GM19239 (cell line): Measurements from ENCODE around the gene CBFA2T2.
"Not testable (repeated sequence)": the region's sequence is repeated elsewhere in the genome, so short reads cannot be mapped to it uniquely, and the experiment has no call there.

Experiments used
- DNase-seq: peaks from one replicate; pipeline ENCODE4 v3.0.0; 2011; ENCODE audit warnings: low spot score; ENCODE audit not compliant: insufficient read length
- FAIRE-seq: peaks from 2 replicates; lab custom pipeline; 2011; peaks lifted over from hg19 to GRCh38; lab: Jason Lieb, UNC

CBFA2T2 gene

DNA sequence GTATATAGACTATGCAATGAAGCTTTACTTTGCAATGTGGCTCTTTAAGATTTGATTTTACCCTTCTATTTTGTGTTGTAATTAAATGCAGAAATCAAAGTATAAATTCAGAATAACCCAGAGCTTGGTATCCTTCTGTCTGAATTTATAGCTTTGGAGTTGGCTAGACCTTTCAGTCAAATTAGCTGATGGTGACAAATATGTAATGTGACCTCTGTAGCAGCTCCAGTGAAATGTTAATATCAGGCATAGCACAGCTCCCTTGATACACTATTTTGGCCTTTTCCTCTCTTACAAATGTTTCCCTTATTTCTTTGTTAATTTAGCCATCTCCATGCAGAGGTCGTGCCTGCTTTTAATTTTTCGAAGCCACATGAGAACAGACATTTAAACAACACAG is 11.1 kb downstream of the CBFA2T2 start:
- FAIRE-seq (no peak), DNase-seq (no peak)

DNA sequence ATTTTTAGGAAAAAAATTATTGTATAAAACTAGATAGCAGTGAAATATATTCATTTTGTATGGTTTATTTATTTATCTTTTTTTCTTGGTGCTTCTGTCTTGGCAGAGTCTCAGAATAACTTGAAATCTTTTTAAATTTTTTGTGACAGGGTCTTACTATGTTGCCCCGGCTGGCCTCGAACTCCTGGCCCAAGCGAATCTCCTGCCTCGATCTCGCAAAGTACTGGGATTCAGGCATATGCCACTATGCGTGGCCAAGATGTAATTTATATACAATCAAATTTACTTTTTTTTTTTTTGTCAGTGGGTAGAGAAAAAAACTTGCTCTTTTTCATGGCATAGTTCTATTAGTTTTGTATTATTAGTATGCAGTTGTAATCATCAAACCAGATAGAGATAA is 13.7 kb downstream of the CBFA2T2 start:
- FAIRE-seq (no peak), DNase-seq (no peak)

DNA sequence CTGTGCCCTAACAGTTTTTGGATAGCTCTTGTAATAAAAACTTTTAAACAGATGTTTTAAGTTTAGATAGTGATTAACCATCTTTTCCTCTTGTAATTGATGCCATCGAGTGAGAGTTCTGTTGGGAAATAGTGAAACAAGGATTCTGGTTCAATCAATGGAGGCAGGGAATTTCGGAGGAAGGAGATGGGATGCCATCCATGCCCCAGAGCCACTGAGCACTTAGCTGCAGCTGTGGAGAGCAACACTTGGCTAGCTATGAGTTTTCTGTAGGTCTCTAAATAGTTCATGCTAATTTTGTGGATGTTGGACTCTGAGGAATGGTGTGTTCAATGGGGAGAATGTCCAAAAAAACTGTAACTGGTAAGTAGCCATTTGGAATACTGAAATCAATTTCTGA is 16.7 kb downstream of the CBFA2T2 start:
- FAIRE-seq (no peak), DNase-seq (no peak)

DNA sequence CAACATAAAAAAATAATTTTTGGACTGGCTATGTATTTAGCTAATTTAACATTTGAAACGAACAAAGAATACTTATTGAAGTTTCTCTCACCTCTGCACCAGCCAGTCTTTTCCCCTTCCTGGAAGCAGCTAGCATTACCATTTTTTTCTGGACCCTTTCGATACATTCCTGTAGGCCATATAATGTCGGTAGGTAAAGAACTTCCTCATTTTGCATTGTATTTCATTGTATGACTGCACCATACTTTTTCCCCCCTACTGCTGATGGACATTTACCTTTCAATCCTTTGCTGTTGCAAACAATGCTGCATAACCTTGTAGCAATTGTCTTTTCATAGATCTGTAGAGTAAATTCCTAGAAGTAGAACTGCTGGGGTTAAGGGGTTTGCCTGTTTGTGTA is 17.6 kb downstream of the CBFA2T2 start:
- FAIRE-seq (no peak), DNase-seq (no peak)

DNA sequence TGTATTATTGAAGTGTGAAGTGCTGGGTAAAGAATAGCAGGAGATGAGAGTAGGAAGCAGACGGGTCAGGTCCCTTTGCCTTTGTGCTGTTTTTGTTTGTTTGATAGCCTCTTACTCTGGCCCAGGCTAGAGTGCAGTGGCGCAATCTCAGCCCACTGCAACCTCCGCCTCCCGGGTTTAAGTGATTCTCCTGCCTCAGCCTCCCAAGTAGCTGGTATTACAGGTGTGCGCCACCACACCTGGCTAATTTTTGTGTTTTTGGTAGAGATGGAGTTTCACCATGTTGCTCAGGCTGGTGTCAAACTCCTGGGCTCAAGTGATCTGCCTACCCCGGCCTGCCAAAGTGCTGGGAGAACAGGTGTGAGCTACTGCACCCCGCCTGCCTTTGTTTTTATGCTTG is 18.1 kb downstream of the CBFA2T2 start:
- not testable (repeated sequence) for DNase-seq, FAIRE-seq

DNA sequence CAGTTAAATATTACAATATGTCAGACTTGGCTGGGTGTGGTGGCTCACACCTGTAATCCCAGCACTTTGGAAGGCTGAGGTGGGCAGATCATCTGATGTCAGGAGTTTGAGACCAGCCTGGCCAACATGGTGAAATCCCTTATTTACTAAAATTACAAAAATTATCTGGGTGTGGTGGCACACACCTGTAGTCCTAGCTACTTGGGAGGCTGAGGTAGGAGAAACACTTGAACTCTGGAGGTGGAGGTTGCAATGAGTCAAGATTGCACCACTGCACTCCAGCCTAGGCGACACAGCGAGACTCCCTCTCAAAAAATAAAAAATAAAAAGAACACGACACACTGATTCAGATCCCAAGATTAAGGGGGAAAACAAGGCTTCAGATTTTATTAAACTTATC is 19.2 kb downstream of the CBFA2T2 start:
- not testable (repeated sequence) for DNase-seq, FAIRE-seq

DNA sequence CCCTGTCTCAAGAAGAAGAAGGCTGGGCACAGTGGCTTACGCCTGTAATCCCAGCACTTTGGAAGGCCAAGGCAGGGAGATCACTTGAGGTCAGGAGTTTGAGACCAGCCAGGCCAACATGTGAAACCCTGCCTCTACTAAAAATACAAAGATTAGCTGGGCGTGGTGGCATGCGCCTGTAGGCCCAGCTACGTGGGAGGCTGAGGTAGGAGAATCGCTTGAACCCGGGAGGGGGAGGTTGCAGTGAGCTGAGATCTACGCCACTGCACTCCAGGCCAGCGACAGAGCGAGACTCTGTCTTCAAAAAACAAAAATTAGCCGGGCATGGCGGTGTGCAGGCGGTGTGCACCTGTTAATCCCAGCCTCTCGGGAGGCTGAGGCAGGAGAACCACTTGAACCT is 22.0 kb downstream of the CBFA2T2 start:
- FAIRE-seq, DNase-seq: not testable (repeated sequence)

DNA sequence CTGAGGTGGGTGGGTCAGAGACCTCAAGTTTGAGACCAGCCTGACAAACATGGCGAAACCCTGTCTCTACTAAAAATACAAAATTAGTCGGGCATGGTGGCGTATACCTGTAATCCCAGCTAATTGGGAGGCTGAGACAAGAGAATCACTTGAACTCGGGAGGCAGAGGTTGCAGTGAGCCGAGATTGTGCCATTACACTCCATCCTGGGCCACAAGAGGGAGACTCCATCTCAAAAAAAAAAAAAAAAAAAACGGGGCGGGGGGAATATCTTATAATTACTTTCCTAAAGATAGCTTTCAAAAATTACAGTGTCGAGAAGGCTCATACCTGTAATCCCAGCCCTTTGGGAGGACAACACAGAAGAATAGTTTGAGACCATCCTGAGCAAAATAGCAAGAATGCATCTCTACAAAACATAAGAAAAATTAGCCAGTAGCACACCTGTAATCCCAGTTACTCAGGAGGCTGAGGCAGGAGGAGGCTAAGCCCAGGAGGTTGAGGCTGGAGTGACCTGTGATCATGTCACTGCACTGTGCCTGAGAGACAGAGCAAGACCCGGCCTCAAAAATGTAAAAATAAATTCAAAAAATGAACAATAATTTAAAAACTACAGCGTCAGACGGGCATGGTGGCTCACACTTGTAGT is 25.8 kb downstream of the CBFA2T2 start:
- no peak for DNase-seq

DNA sequence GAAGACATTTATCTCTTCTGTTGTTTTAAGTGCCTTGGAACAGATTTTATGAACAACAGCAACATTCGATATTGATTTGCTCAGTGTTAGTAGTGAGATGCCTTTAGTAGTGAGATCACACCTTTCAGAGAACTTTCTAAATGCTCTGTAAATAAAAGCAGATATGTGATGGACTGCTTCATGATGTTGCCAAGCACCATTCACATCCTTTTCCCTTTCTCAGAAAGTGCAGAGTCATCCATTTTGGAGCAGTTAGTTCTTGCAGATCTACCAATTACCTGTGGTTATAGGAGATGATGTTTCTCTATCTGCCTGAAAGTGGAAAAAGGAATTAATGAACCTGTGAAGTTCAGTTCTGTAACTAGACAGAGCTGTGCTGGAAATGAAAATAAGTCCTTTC is 27.0 kb downstream of the CBFA2T2 start:
- FAIRE-seq (no peak), DNase-seq (no peak)

More for the DNA sequence above, 25.8 kb downstream of the CBFA2T2 start:
- no peak for FAIRE-seq

DNA sequence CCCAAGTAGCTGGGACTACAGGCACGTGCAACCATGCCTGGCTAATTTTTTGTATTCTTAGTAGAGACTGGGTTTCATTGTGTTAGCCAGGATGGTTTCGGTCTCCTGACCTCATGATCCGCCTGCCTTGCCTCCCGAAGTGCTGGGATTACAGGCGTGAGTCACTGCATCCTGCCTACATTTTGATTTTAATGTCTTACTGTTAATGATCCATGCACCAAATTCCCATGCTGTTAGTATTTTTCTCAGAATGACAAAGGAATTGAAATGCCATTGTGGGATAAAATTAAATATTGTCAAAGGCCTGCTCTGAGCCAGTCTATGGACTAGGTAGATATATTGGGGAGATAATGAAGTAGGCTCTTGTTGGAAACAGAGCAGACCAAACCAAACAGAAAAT is 28.2 kb downstream of the CBFA2T2 start:
- DNase-seq (no peak), FAIRE-seq (no peak)

DNA sequence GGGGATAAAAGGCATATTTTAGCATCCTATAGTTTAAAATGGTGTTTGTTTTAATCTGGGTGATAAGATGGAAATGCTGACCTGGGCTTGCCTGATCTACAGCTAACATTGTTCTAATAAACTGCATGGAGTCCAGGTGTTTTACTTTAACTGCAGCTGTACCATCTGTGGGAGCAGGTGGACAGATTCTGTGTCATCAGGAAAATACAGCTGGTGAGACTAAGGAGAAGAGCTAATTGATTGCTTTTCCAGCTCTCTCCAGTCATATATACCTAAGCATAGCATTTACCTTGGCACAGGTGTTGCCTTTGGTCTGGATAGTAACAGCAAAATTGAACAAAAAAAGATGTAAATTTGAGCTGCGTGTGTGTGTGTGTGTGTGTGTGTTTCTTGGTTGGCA is 31.6 kb downstream of the CBFA2T2 start:
- no peak for DNase-seq

DNA sequence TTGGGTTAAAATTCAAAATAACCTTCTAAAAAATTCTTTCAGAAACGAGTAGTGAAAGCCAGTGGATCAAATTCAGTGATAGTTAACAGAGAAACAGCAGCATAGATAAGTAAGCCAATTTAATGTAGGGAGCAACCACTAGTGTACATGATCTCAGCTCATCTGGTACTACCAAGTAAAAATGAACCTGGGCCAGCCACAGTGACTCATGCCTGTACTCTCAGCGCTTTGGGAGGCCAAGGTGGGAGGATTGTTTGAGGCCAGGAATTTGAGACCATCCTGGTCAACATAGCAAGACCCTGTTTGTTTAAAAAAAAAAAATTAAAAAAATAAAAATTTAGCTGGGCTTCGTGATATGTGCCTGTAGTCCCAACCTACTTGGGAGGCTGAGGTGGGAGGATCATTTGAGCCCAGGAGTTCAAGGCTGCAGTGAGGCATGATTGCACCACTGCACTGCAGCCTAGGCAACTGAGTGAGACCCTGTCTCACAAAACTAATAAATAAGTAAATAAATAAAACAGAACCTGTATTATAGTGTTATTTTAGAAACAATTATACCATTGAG is 32.4 kb downstream of the CBFA2T2 start:
- FAIRE-seq (no peak), DNase-seq (no peak)

More for the DNA sequence above, 31.6 kb downstream of the CBFA2T2 start:
- no peak for FAIRE-seq

DNA sequence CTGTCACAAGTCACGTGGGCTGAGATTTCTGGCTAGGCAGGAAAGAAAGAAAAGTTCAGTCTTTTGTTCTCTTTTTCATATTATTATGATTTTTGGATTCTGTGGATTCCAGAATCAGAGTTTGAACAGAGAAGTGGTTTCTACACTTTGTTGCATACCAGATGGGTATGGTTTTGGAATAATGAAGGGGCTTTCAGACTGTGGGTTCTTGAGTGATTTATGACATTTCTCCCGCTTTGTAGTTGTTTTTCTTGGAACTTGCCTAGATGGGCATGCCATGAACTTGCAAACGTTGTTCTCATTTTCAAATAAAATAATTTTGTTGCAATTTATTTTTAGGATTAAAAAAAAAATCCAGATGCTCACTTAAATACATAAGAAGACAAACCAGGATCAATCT is 34.4 kb downstream of the CBFA2T2 start:
- FAIRE-seq (no peak), DNase-seq (no peak)

DNA sequence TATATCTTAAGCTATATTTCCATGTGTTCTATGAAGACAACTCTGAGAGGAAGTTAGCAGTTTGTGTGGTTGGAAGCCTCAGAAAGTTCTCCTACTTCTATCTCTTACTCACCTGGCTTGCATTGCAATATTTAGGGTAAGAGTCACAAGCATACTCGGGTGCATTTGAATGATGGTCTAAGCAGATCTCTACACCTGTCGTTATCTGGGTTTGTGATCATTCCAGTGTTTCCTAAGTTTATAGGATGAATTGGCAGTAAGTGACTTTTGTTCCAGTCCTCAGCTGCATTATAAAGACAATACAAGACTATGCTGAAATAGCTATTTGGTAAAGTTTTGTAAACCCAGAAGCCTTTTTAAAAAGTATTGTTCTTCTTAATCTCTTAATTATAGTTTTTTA is 36.9 kb downstream of the CBFA2T2 start:
- DNase-seq = no peak
- FAIRE-seq = no peak

DNA sequence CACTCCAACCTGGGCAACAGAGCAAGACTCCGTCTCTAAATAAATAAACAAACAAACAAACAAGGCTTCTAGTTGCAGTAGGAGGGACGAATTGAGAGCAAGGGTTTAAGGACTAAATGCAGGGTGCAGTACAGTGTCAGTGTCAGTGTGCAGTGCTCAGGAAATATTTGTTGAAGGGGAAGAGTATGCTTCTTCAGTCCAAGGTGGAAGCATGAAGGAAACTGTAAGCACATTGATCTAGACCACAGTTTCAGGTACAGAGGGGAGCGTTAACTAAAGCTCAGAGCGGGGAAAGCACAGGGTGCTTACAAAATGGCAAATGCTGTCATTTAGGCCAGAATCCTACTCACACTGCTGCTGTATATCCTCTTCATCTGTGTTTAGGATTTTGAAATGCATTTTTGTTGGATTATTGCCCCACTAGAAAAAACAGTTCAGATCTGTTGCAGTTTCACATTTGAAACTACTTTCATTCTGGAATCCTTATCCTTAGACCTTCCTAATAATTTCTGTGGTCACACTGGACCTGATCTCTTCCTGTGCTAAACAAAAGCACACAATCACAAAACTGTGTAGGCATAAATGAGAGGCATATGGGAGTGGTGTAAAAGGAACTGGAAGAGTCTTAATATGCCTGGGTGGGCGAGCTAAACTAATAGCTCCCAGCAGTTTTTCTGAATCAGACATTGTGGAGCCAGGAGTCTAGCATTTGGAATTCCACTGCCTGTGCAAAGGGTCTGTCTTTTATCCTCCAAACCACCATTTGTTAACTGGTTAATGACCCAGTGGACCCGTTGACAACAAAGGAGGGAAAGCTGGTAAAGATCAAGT is 41.4 kb downstream of the CBFA2T2 start:
- DNase-seq = no peak
- no peak for FAIRE-seq

DNA sequence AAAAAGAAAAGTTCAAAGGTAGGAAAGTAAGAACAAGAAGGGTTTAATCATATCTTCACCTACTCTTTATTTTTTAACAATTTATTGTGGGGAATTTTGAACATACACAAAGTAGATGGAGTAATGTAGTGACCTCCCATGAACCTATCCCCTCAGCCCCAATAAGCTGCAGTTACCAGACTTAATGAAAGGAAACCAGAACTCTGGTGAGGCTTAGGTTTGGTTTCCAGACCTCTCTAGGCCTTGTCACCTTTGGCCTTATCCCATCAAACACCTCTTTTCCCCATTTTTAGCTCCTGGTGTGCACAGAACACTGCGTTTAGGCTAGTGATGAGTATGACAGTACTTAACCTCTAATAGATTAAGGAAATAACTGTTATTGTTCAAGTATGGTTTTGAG is 42.0 kb downstream of the CBFA2T2 start:
- FAIRE-seq (no peak), DNase-seq (no peak)

DNA sequence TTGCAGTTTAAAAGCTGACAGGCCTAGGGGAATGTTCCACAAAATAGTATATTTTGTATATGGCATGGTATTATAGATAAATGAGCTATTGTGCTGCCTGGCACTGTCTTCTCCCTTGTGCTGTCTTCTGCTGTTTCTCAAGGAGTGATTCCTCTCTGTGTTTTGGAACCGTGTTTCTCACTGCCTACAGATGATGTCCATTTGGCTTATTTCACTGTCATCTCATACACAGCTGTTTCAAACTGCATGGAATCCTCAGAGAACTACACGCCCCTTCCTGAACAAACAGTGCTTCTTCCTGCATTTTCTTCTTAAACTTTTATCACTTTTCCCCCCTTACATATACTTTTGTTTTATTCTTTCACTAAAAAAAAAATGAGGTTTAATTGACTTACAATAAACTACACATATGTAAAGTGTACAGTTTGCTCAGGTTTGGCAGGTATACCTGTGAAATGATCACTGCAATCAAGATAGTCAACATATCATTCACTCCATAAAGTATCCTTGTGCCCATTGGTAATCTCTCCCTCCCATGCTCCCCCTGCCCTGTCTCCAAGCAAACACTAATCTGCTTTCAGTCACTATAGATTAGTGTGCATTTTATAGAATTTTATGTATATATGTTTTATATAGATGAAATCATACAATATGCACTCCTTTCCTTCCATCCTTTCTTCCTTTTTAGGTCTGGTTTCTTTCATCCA is 43.0 kb downstream of the CBFA2T2 start:
- FAIRE-seq (no peak), DNase-seq (no peak)

DNA sequence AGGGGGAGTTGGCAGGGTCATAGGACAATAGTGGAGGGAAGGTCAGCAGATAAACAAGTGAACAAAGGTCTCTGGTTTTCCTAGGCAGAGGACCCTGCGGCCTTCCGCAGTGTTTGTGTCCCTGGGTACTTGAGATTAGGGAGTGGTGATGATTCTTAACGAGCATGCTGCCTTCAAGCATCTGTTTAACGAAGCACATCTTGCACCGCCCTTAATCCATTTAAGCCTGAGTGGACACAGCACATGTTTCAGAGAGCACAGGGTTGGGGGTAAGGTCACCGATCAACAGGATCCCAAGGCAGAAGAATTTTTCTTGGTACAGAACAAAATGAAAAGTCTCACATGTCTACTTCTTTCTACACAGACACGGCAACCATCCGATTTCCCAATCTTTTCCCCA is 45.8 kb downstream of the CBFA2T2 start:
- not testable (repeated sequence) for FAIRE-seq

DNA sequence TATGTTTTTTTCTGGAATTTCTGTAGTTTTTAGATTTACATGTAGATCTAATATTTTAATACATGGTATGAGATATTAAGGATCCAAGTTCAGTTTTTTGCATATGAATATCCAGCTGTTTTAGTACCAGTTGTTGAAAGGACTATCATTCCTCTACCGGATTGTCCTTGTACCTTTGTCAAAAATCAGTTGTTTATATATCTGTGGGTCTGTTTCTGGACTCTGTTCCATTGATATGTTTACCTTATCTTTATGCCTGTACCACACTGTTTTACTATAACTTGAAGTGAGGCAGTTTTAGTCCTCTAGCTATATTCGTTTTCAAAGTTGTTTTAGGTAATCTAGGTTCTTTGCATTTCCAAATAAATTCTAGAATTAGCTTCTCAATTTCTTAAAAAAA is 47.7 kb downstream of the CBFA2T2 start:
- DNase-seq (no peak), FAIRE-seq (no peak)

More for the DNA sequence above, 45.8 kb downstream of the CBFA2T2 start:
- DNase-seq = not testable (repeated sequence)

DNA sequence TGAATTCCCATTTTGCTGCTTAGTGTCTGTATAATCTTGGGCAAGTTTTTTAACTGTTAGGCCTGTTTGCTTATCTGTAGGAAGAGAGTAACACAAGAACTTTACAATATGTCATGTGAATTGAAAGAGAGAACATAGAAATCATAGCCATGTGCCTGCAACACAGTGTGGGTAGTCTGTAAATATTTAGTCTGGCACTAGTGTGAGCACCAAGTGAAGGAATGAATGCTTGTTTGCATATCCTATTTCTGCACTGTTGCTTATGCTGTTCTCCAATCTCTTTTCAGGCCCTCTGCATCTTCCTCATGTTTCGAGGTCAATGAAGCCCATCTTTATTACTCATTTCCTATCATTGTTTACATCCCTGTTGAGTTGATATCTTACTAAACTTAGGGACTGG is 49.2 kb downstream of the CBFA2T2 start:
- no peak for FAIRE-seq
- DNase-seq = no peak

DNA sequence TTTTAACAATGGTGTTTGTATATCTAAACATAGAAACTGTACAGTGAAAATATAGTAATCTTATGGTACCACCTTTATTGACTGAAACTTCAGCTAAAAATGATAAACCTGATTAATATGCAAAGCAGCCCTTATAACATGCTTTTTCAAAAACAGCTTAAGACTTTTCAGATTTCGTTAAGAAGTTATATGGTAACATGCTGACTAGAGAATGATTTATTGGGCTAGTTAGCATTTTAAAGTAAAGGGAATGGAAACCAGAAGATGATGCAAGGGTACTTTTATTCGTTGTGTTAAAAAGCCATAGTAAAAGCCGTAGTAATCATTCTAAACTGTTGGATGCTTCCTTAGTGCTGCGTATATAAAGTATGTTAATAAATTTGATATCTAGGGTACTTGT is 50.5 kb downstream of the CBFA2T2 start:
- FAIRE-seq (no peak), DNase-seq (no peak)
